GM06990 (cell line): Measurements from ENCODE around the gene DOHH.

Source experiments
- DNase-seq: peaks from one replicate; pipeline ENCODE4 v3.0.0-alpha.2; 2011; ENCODE audit not compliant: insufficient read length; ENCODE audit errors: extremely low read depth
- H3K27me3 ChIP-seq: replicated peaks from 2 replicates; pipeline ENCODE4 v1.6.0; 2011; ENCODE audit warnings: low read length; ENCODE audit not compliant: control insufficient read depth, insufficient read depth
- H3K36me3 ChIP-seq: 2 replicates; pipeline ENCODE4 v1.5.1; 2011; ENCODE audit warnings: low read length; ENCODE audit not compliant: control insufficient read depth, insufficient read depth
- H3K4me3 ChIP-seq: replicated peaks from 2 replicates; pipeline ENCODE4 v1.5.1; 2011; ENCODE audit warnings: low read depth, mild to moderate bottlenecking, control low read depth, low read length
- CTCF ChIP-seq: IDR thresholded peaks from 2 replicates; pipeline ENCODE4 v1.5.1; 2011; ENCODE audit warnings: low read length, control low read depth, mild to moderate bottlenecking, inconsistent platforms; ENCODE audit not compliant: insufficient read depth, poor library complexity, severe bottlenecking

Gene DOHH

GRCh38 chr19:3463714-3464586 is 36.5 kb downstream of the DOHH start:
- no peak for TF ChIP-seq CTCF
- Histone ChIP-seq H3K36me3 (peaks cover 2% of the 10 kb centered on the region; the same call in 1 of the 2 replicates), H3K4me3 (no peak overlapping the region), H3K27me3 (no peaks in the 10 kb centered on the region)
- DNase-seq = no peak

GRCh38 chr19:3462991-3463713 is 37.3 kb downstream of the DOHH start:
- no peak overlapping the region for H3K4me3 ChIP-seq
- peaks cover 2% of the 10 kb centered on the region; the same call in 1 of the 2 replicates for H3K36me3 ChIP-seq
- H3K27me3 ChIP-seq = no peaks in the 10 kb centered on the region
- DNase-seq = no peak
- TF ChIP-seq CTCF = no peak

- peaks cover 5% of the 10 kb centered on the region; the same call in 1 of the 2 replicates for H3K36me3 ChIP-seq
- no peaks in the 10 kb centered on the region for H3K27me3 ChIP-seq
These were observed 40.4 kb downstream of the DOHH start for GRCh38 chr19:3459965-3460582.

GRCh38 chr19:3459089-3459881 is 41.2 kb downstream of the DOHH start:
- no peak for DNase-seq
- no peak for TF ChIP-seq CTCF
- peaks cover 8% of the 10 kb centered on the region for H3K36me3 ChIP-seq
- no peak overlapping the region for H3K4me3 ChIP-seq
- no peaks in the 10 kb centered on the region for H3K27me3 ChIP-seq

More at GRCh38 chr19:3459965-3460582, 40.4 kb downstream of the DOHH start:
- H3K4me3 ChIP-seq = no peak overlapping the region
- DNase-seq = no peak
- no peak for TF ChIP-seq CTCF
